ENCODE data around the gene CDH6. TPM values are rescaled to one million over a fixed set of nuclear protein-coding genes. Genes with fewer than 3 reads are reported as not detected.

Gene CDH6
- total RNA-seq, 1 donor from 2014 or later = 17.9 TPM

DNA sequence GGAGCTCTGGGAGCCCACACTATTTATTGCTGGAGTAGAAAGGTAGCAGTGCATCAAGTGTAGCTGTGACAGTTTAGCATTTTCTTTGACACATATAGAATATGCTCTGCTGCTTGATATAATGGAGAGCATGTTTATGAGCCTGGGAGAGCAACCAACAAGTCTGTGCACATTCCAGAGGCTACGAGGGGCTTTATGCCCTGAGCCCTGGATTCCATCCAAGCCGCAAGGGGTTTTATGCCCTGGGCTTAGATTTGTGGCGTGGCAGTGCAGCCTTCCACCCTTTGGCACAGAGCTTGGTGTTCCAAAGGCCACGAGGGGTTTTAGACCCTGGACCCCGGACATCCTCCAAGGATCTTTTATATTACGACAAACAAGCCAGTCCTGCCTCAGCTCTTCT, 14.6 kb downstream of the CDH6 start:
- no peak overlapping the region for H3K9ac ChIP-seq
- H3F3A ChIP-seq (ENCODE audit: low read depth) = no peaks in the 10 kb centered on the region
- no peak overlapping the region for H3K4me3 ChIP-seq
- H3K9me3 ChIP-seq (ENCODE audit: low read depth) = no peaks in the 10 kb centered on the region
- Mint-ChIP-seq H3K27ac (no peak overlapping the region), H3K27me3 (ENCODE audit: insufficient read depth, low read depth) (no peaks in the 10 kb centered on the region), H3K4me3 (no peak overlapping the region), H3K4me1 (peaks cover 11% of the 10 kb centered on the region), H3K9me3 (peaks cover 18% of the 10 kb centered on the region), H3K36me3 (peaks cover 59% of the 10 kb centered on the region)
- H3K27ac ChIP-seq = no peak overlapping the region
- TF ChIP-seq EZH2 (IDR thresholded peaks at IDR 0.05) = no peak
- no peak for TF ChIP-seq EZH2phosphoT487 (IDR thresholded peaks at IDR 0.05)
- TF ChIP-seq, protein P1, sequence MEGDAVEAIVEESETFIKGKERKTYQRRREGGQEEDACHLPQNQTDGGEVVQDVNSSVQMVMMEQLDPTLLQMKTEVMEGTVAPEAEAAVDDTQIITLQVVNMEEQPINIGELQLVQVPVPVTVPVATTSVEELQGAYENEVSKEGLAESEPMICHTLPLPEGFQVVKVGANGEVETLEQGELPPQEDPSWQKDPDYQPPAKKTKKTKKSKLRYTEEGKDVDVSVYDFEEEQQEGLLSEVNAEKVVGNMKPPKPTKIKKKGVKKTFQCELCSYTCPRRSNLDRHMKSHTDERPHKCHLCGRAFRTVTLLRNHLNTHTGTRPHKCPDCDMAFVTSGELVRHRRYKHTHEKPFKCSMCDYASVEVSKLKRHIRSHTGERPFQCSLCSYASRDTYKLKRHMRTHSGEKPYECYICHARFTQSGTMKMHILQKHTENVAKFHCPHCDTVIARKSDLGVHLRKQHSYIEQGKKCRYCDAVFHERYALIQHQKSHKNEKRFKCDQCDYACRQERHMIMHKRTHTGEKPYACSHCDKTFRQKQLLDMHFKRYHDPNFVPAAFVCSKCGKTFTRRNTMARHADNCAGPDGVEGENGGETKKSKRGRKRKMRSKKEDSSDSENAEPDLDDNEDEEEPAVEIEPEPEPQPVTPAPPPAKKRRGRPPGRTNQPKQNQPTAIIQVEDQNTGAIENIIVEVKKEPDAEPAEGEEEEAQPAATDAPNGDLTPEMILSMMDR (IDR thresholded peaks at IDR 0.05) = no peak
- H3K4me1 ChIP-seq = peaks cover 5% of the 10 kb centered on the region
- DNase-seq (ENCODE audit: low spot score) = no peak
- peaks cover 49% of the 10 kb centered on the region for H3K79me2 ChIP-seq (ENCODE audit: low read depth)
- H3K36me3 ChIP-seq = no peaks in the 10 kb centered on the region
- H3K27me3 ChIP-seq = no peaks in the 10 kb centered on the region
- H4K20me1 ChIP-seq (ENCODE audit: low read depth) = no peaks in the 10 kb centered on the region
- H2AFZ ChIP-seq (replicated peaks) = no peak overlapping the region
- H3K4me2 ChIP-seq = no peak overlapping the region

DNA sequence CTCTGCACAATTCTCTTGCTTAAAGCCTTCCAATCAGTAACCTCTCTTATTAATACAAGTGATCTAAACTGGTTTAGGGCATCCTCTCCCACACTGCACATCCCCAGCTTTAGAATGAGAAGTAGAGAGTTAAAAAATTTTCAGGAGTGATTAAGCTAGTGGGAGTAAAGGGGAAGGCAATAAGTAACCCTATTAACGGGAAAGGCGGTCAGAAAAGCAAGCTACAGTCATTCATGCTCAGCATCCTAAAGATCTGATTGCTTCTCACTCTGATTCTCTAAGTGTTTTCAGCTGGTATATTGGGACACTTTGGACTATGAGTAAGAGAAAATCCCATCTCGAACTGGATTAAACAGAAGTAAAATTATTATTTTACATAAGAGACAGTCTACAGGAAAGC, 15.8 kb downstream of the CDH6 start:
- no peaks in the 10 kb centered on the region for H3K9me3 ChIP-seq (ENCODE audit: low read depth)
- H3K36me3 Mint-ChIP-seq = peaks cover 56% of the 10 kb centered on the region
- no peak overlapping the region for H2AFZ ChIP-seq (replicated peaks)
- peaks cover 24% of the 10 kb centered on the region for H3K4me1 Mint-ChIP-seq
- DNase-seq (ENCODE audit: low spot score) = no peak
- no peaks in the 10 kb centered on the region for H3K27me3 ChIP-seq
- no peaks in the 10 kb centered on the region for H3F3A ChIP-seq (ENCODE audit: low read depth)
- TF ChIP-seq, protein P1 (IDR thresholded peaks at IDR 0.05) = no peak
- no peak for TF ChIP-seq EZH2phosphoT487 (IDR thresholded peaks at IDR 0.05)
- TF ChIP-seq EZH2 (IDR thresholded peaks at IDR 0.05) = no peak
- peaks cover 18% of the 10 kb centered on the region for H3K9me3 Mint-ChIP-seq
- H3K4me3 ChIP-seq = no peak overlapping the region
- peaks cover 18% of the 10 kb centered on the region for H3K4me1 ChIP-seq
- peaks cover 47% of the 10 kb centered on the region for H3K79me2 ChIP-seq (ENCODE audit: low read depth)
- peaks cover 4% of the 10 kb centered on the region for H3K27me3 Mint-ChIP-seq (ENCODE audit: insufficient read depth, low read depth)
- H3K4me2 ChIP-seq = no peak overlapping the region
- H3K4me3 Mint-ChIP-seq = no peak overlapping the region
- H3K36me3 ChIP-seq = no peaks in the 10 kb centered on the region
- no peaks in the 10 kb centered on the region for H4K20me1 ChIP-seq (ENCODE audit: low read depth)
- H3K9ac ChIP-seq = no peak overlapping the region
- H3K27ac ChIP-seq = no peak overlapping the region
- H3K27ac Mint-ChIP-seq = no peak overlapping the region

DNA sequence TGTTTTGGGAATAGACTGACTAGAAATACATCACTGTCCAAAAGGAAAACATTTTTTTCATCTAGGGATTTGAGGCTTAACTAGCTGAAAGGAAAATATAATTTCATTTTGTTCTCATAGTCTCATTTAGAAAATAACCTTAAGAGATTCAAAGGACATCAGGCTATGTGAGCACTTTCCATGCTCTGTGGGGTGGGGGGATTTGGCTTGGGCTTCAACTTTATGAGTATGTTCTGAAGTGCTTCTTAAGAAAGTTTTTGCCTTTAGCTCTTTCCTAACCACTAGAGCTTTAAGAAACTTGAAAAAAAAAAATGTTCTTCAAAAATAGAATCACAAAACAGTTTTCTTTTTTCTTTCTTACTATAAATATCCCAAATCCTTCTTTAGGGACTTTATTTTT, 17.6 kb downstream of the CDH6 start:
- Mint-ChIP-seq H3K27ac (no peak overlapping the region), H3K9me3 (peaks cover 18% of the 10 kb centered on the region), H3K4me1 (peaks cover 27% of the 10 kb centered on the region), H3K4me3 (no peak overlapping the region), H3K36me3 (peaks cover 45% of the 10 kb centered on the region), H3K27me3 (ENCODE audit: insufficient read depth, low read depth) (peaks cover 4% of the 10 kb centered on the region)
- Histone ChIP-seq H3K4me2 (no peak overlapping the region), H3K4me1 (peaks cover 18% of the 10 kb centered on the region), H3K9ac (no peak overlapping the region), H3K27me3 (no peaks in the 10 kb centered on the region), H3F3A (ENCODE audit: low read depth) (no peaks in the 10 kb centered on the region), H3K79me2 (ENCODE audit: low read depth) (peaks cover 58% of the 10 kb centered on the region), H3K9me3 (ENCODE audit: low read depth) (no peaks in the 10 kb centered on the region), H4K20me1 (ENCODE audit: low read depth) (no peaks in the 10 kb centered on the region), H3K4me3 (no peak overlapping the region), H3K36me3 (no peaks in the 10 kb centered on the region), H3K27ac (no peak overlapping the region), H2AFZ (replicated peaks) (no peak overlapping the region)
- TF ChIP-seq EZH2 (IDR thresholded peaks at IDR 0.05) (no peak), EZH2phosphoT487 (IDR thresholded peaks at IDR 0.05) (no peak)
- TF ChIP-seq, protein P1 (IDR thresholded peaks at IDR 0.05) = no peak
- no peak for DNase-seq (ENCODE audit: low spot score)
